Activated T-cell treated with anti-CD3 and anti-CD28 coated beads for 48 hours (primary cell): Measurements from ENCODE around the gene CACNA2D3.
"Not testable (repeated sequence)": the region's sequence is repeated elsewhere in the genome, so short reads cannot be mapped to it uniquely, and the experiment has no call there.

Experiments used
- DNase-seq: peaks from one replicate; pipeline ENCODE4 v3.0.0-alpha.2; 2020; ENCODE audit warnings: low read depth

Gene CACNA2D3

GRCh38 chr3:54631516-54632325 lies 509.4 kb downstream of the CACNA2D3 start:
- DNase-seq = no peak

GRCh38 chr3:54632326-54632665 lies 509.9 kb downstream of the CACNA2D3 start:
- DNase-seq = no peak

GRCh38 chr3:54632834-54633233 lies 510.5 kb downstream of the CACNA2D3 start:
- no peak for DNase-seq

GRCh38 chr3:54633444-54634121 lies 511.2 kb downstream of the CACNA2D3 start:
- no peak for DNase-seq

GRCh38 chr3:54634122-54634469 lies 511.7 kb downstream of the CACNA2D3 start:
- no peak for DNase-seq

GRCh38 chr3:54639790-54640372 lies 517.5 kb downstream of the CACNA2D3 start:
- DNase-seq = not testable (repeated sequence)

GRCh38 chr3:54641226-54642014 lies 519.1 kb downstream of the CACNA2D3 start:
- DNase-seq = no peak

GRCh38 chr3:54642147-54642546 lies 519.8 kb downstream of the CACNA2D3 start:
- DNase-seq = no peak

GRCh38 chr3:54647721-54648120 lies 525.4 kb downstream of the CACNA2D3 start:
- DNase-seq = no peak

- no peak for DNase-seq
These were observed 527.2 kb downstream of the CACNA2D3 start for GRCh38 chr3:54649551-54649950.

GRCh38 chr3:54653456-54654195 lies 531.3 kb downstream of the CACNA2D3 start:
- no peak for DNase-seq

- DNase-seq = no peak
These were observed 532.4 kb downstream of the CACNA2D3 start for GRCh38 chr3:54654776-54655175.

- no peak for DNase-seq
These were observed 537.0 kb downstream of the CACNA2D3 start for GRCh38 chr3:54659347-54659746.

- no peak for DNase-seq
These were observed 538.4 kb downstream of the CACNA2D3 start for GRCh38 chr3:54660714-54661132.

GRCh38 chr3:54661151-54661550 lies 538.8 kb downstream of the CACNA2D3 start:
- no peak for DNase-seq

GRCh38 chr3:54663501-54664011 lies 541.2 kb downstream of the CACNA2D3 start:
- DNase-seq = no peak

- DNase-seq = no peak
These were observed 542.8 kb downstream of the CACNA2D3 start for GRCh38 chr3:54665016-54665600.

GRCh38 chr3:54668236-54668635 lies 545.9 kb downstream of the CACNA2D3 start:
- DNase-seq = no peak

GRCh38 chr3:54670201-54671000 lies 548.0 kb downstream of the CACNA2D3 start:
- DNase-seq = no peak

- DNase-seq = no peak
These were observed 549.2 kb downstream of the CACNA2D3 start for GRCh38 chr3:54671511-54671910.
